Neural progenitor cell (in vitro differentiated cells): ENCODE data around the gene UAP1L1. TPM values are rescaled to one million over a fixed set of nuclear protein-coding genes. Genes with fewer than 3 reads are reported as not detected.
A peak's percentile ranks its signal among the peaks of the same experiment; 100 is the strongest.

Source experiments
- DNase-seq: peaks from one replicate; pipeline ENCODE4 v3.0.0-alpha.2; 2016; ENCODE audit warnings: low spot score
- H2AFZ ChIP-seq: fragments of 200-600 bp; sonication (generic); replicated peaks from 2 replicates; pipeline ENCODE4 v1.6.1; 2016; ENCODE audit warnings: antibody characterized with exemption
- H3F3A ChIP-seq: fragments of 200-600 bp; sonication (generic); 2 replicates; pipeline ENCODE4 v1.6.1; 2016; ENCODE audit warnings: antibody characterized with exemption, low read depth
- H3K27ac ChIP-seq: fragments of 200-600 bp; sonication (generic); 2 replicates; pipeline ENCODE4 v1.5.1; 2016; ENCODE audit warnings: mild to moderate bottlenecking
- H3K27me3 ChIP-seq: fragments of 200-600 bp; sonication (generic); 2 replicates; pipeline ENCODE4 v1.6.1; 2016; ENCODE audit warnings: mild to moderate bottlenecking, moderate library complexity
- H3K36me3 ChIP-seq: fragments of 200-600 bp; sonication (generic); 2 replicates; pipeline ENCODE4 v1.5.1; 2016
- H3K4me1 ChIP-seq: fragments of 200-600 bp; sonication (generic); 2 replicates; pipeline ENCODE4 v1.6.1; 2016; ENCODE audit warnings: mixed run types
- H3K4me2 ChIP-seq: fragments of 200-600 bp; sonication (generic); 2 replicates; pipeline ENCODE4 v1.6.1; 2016
- H3K4me3 ChIP-seq: fragments of 200-600 bp; sonication (generic); 2 replicates; pipeline ENCODE4 v1.5.1; 2016
- H3K79me2 ChIP-seq: fragments of 200-600 bp; sonication (generic); 2 replicates; pipeline ENCODE4 v1.6.1; 2016; ENCODE audit warnings: low read depth
- H3K9ac ChIP-seq: fragments of 200-600 bp; sonication (generic); 2 replicates; pipeline ENCODE4 v1.6.1; 2016
- H3K9me3 ChIP-seq: fragments of 200-600 bp; sonication (generic); 2 replicates; pipeline ENCODE4 v1.5.1; 2016; ENCODE audit warnings: low read depth
- H4K20me1 ChIP-seq: fragments of 200-600 bp; sonication (generic); 2 replicates; pipeline ENCODE4 v1.6.1; 2016; ENCODE audit warnings: low read depth
- H3K27ac Mint-ChIP-seq: 3 replicates; pipeline ENCODE4 v1.8.0; 2021; ENCODE audit warnings: mixed read lengths
- H3K27me3 Mint-ChIP-seq: 2 replicates; pipeline ENCODE4 v1.8.0; 2022; ENCODE audit warnings: low read depth, mild to moderate bottlenecking, inconsistent platforms, moderate library complexity, mixed read lengths; ENCODE audit not compliant: insufficient read depth
- H3K36me3 Mint-ChIP-seq: 3 replicates; pipeline ENCODE4 v1.8.0; 2021; ENCODE audit warnings: mixed read lengths
- H3K4me1 Mint-ChIP-seq: 3 replicates; pipeline ENCODE4 v1.8.0; 2021; ENCODE audit warnings: mixed read lengths
- H3K4me3 Mint-ChIP-seq: 3 replicates; pipeline ENCODE4 v1.8.0; 2021; ENCODE audit warnings: mild to moderate bottlenecking, moderate library complexity, mixed read lengths
- H3K9me3 Mint-ChIP-seq: 3 replicates; pipeline ENCODE4 v1.8.0; 2020; ENCODE audit warnings: mixed read lengths
- CTCF ChIP-seq: fragments of 200-600 bp; sonication (generic); IDR thresholded peaks from 2 replicates; pipeline ENCODE4 v1.5.1; 2017; ENCODE audit warnings: antibody characterized with exemption, mild to moderate bottlenecking
- EZH2 ChIP-seq: fragments of 200-600 bp; sonication (generic); IDR thresholded peaks from 2 replicates; pipeline ENCODE4 v1.6.1; 2017; ENCODE audit warnings: antibody characterized with exemption, mild to moderate bottlenecking, moderate library complexity
- EZH2phosphoT487 ChIP-seq: fragments of 200-600 bp; sonication (generic); IDR thresholded peaks from 2 replicates; pipeline ENCODE4 v1.6.1; 2017; ENCODE audit warnings: antibody characterized with exemption
- total RNA-seq: library from RNA; depleted of rRNA; stranded (reverse); fragments of >200 nt; gene quantifications from 2 replicates; pipeline ENCODE4 v1.2.3, GENCODE V29; 2015; ENCODE audit warnings: low replicate concordance

The UAP1L1 gene
- total RNA-seq, 1 donor from 2014 or later = 0.51 TPM

- Histone ChIP-seq H3F3A (peaks cover 5% of the 10 kb centered on the region), H3K4me1 (peaks cover 6% of the 10 kb centered on the region), H3K27me3 (peaks cover 53% of the 10 kb centered on the region), H3K36me3 (no peaks in the 10 kb centered on the region), H3K27ac (no peak overlapping the region), H2AFZ (no peak overlapping the region), H3K9me3 (no peaks in the 10 kb centered on the region), H3K4me2 (peak overlapping the region; percentile 96), H3K9ac (no peak overlapping the region), H3K79me2 (no peaks in the 10 kb centered on the region), H4K20me1 (peaks cover 58% of the 10 kb centered on the region), H3K4me3 (peak overlapping the region; percentile 72)
- TF ChIP-seq CTCF (no peak), EZH2phosphoT487 (peak; percentile 12), EZH2 (no peak)
- no peaks in the 10 kb centered on the region for H3K36me3 Mint-ChIP-seq
- peaks cover 28% of the 10 kb centered on the region for H3K27me3 Mint-ChIP-seq
- H3K27ac Mint-ChIP-seq = no peak overlapping the region
- DNase-seq = no peak
- no peaks in the 10 kb centered on the region for H3K9me3 Mint-ChIP-seq
- peaks cover 4% of the 10 kb centered on the region for H3K4me1 Mint-ChIP-seq
- H3K4me3 Mint-ChIP-seq = peak overlapping the region; percentile 80
These were observed 32.7 kb upstream of the UAP1L1 start for GRCh38 chr9:137044502-137045177.

- H3K36me3 ChIP-seq = no peaks in the 10 kb centered on the region
- DNase-seq = peak; percentile 76
- Mint-ChIP-seq H3K4me1 (peaks cover 4% of the 10 kb centered on the region), H3K27me3 (peaks cover 32% of the 10 kb centered on the region), H3K4me3 (peak overlapping the region; percentile 87), H3K9me3 (no peaks in the 10 kb centered on the region), H3K27ac (no peak overlapping the region), H3K36me3 (no peaks in the 10 kb centered on the region)
- H3K4me1 ChIP-seq = peaks cover 6% of the 10 kb centered on the region
- peak overlapping the region; percentile 95 for H2AFZ ChIP-seq
- H3K4me3 ChIP-seq = peak overlapping the region; percentile 72
- H3K9me3 ChIP-seq = no peaks in the 10 kb centered on the region
- H3K9ac ChIP-seq = no peak overlapping the region
- peaks cover 5% of the 10 kb centered on the region for H3F3A ChIP-seq
- H3K27ac ChIP-seq = no peak overlapping the region
- no peaks in the 10 kb centered on the region for H3K79me2 ChIP-seq
- peaks cover 62% of the 10 kb centered on the region for H3K27me3 ChIP-seq
- peaks cover 64% of the 10 kb centered on the region for H4K20me1 ChIP-seq
- H3K4me2 ChIP-seq = peak overlapping the region; percentile 96
- no peak for TF ChIP-seq CTCF
- TF ChIP-seq EZH2phosphoT487 = peak; percentile 42
- peak; percentile 49 for TF ChIP-seq EZH2
These were observed 31.8 kb upstream of the UAP1L1 start for GRCh38 chr9:137045294-137046087.

GRCh38 chr9:137046088-137046787, 31.1 kb upstream of the UAP1L1 start, which contains the start of gene NPDC1:
Gene NPDC1 (minus strand): TSS chr9:137046177. CDS start chr9:137045989, 188 bp downstream.
- TF ChIP-seq EZH2phosphoT487 (peak; percentile 47), EZH2 (peak; percentile 62), CTCF (peak; percentile 83)
- Histone ChIP-seq H3K4me1 (peaks cover 6% of the 10 kb centered on the region), H4K20me1 (peaks cover 63% of the 10 kb centered on the region), H3K9me3 (no peaks in the 10 kb centered on the region), H3K4me2 (peak within 1 kb of the TSS; percentile 96), H3K27me3 (peaks cover 69% of the 10 kb centered on the region), H3K27ac (no peak within 1 kb of the TSS), H3F3A (peaks cover 5% of the 10 kb centered on the region), H3K79me2 (no peaks in the 10 kb centered on the region), H3K4me3 (peak within 1 kb of the TSS; percentile 72), H3K36me3 (no peaks in the 10 kb centered on the region), H3K9ac (no peak within 1 kb of the TSS), H2AFZ (peak within 1 kb of the TSS; percentile 95)
- no peaks in the 10 kb centered on the region for H3K36me3 Mint-ChIP-seq
- peak; percentile 95 for DNase-seq
- peak within 1 kb of the TSS; percentile 87 for H3K4me3 Mint-ChIP-seq
- no peak within 1 kb of the TSS for H3K27ac Mint-ChIP-seq
- H3K9me3 Mint-ChIP-seq = no peaks in the 10 kb centered on the region
- H3K4me1 Mint-ChIP-seq = peaks cover 4% of the 10 kb centered on the region
- peaks cover 32% of the 10 kb centered on the region for H3K27me3 Mint-ChIP-seq
